Parathyroid adenoma (tissue), 2 donors: ENCODE data around the gene UCP2.
A peak's percentile ranks its signal among the peaks of the same experiment; 100 is the strongest.
"Not testable (repeated sequence)": the region's sequence is repeated elsewhere in the genome, so short reads cannot be mapped to it uniquely, and the experiment has no call there.

ENCODE experiments used
- H2AFZ ChIP-seq: fragments of 300-600 bp; sonication (generic); one replicate; pipeline ENCODE4 v1.7.0; 2017; ENCODE audit warnings: antibody characterized with exemption, mild to moderate bottlenecking
- H3K27ac ChIP-seq: fragments of 300-600 bp; sonication (generic); one replicate; pipeline ENCODE4 v1.7.0; 2017
- H3K27me3 ChIP-seq: fragments of 300-600 bp; sonication (generic); one replicate; pipeline ENCODE4 v1.7.0; 2017; ENCODE audit warnings: low read length; ENCODE audit not compliant: control insufficient read depth, insufficient read depth
- H3K36me3 ChIP-seq: fragments of 300-600 bp; sonication (generic); one replicate; pipeline ENCODE4 v1.7.0; 2017; ENCODE audit warnings: low read length; ENCODE audit not compliant: control insufficient read depth, insufficient read depth
- H3K4me1 ChIP-seq: fragments of 300-600 bp; sonication (generic); one replicate; pipeline ENCODE4 v1.7.0; 2017; ENCODE audit warnings: control low read depth
- H3K4me2 ChIP-seq: fragments of 300-600 bp; sonication (generic); one replicate; pipeline ENCODE4 v1.7.0; 2017; ENCODE audit warnings: low read length
- H3K4me3 ChIP-seq: fragments of 300-600 bp; sonication (generic); one replicate; pipeline ENCODE4 v1.7.0; 2017; ENCODE audit warnings: low read depth, low read length
- H3K79me2 ChIP-seq: fragments of 300-600 bp; sonication (generic); one replicate; pipeline ENCODE4 v1.7.0; 2017; ENCODE audit warnings: control low read depth
- H3K9ac ChIP-seq: fragments of 300-600 bp; sonication (generic); one replicate; pipeline ENCODE4 v1.7.0; 2017; ENCODE audit warnings: mild to moderate bottlenecking
- H3K9me3 ChIP-seq: fragments of 300-600 bp; sonication (generic); one replicate; pipeline ENCODE4 v1.7.0; 2017; ENCODE audit warnings: low read length; ENCODE audit not compliant: control insufficient read depth
- CTCF ChIP-seq: fragments of 300-600 bp; sonication (generic); IDR thresholded peaks from one replicate; pipeline ENCODE4 v1.7.0; 2017; ENCODE audit warnings: antibody characterized with exemption, mild to moderate bottlenecking
- donor health status: primary hyperparathyroidism.

The UCP2 gene

GRCh38 chr11:73939096-73939495 lies 43.5 kb downstream of the UCP2 start:
- no peak overlapping the region for H3K4me3 ChIP-seq
- H3K36me3 ChIP-seq = no peaks in the 10 kb centered on the region
- H3K9me3 ChIP-seq = no peaks in the 10 kb centered on the region
- H3K27me3 ChIP-seq = no peaks in the 10 kb centered on the region
- H2AFZ ChIP-seq = no peak overlapping the region
- no peak overlapping the region for H3K9ac ChIP-seq
- TF ChIP-seq CTCF = no peak
- H3K79me2 ChIP-seq = no peaks in the 10 kb centered on the region
- no peak overlapping the region for H3K4me2 ChIP-seq
- no peak overlapping the region for H3K27ac ChIP-seq
- no peaks in the 10 kb centered on the region for H3K4me1 ChIP-seq

- not testable (repeated sequence) for H3K4me1 ChIP-seq, H3K27me3 ChIP-seq, H3K27ac ChIP-seq, H3K4me3 ChIP-seq, H3K36me3 ChIP-seq, H3K4me2 ChIP-seq, H3K9me3 ChIP-seq, H2AFZ ChIP-seq, H3K9ac ChIP-seq, H3K79me2 ChIP-seq
Measured at GRCh38 chr11:73936047-73936446, 46.6 kb downstream of the UCP2 start.

GRCh38 chr11:73932781-73933180 lies 49.9 kb downstream of the UCP2 start:
- no peaks in the 10 kb centered on the region for H3K36me3 ChIP-seq
- no peaks in the 10 kb centered on the region for H3K9me3 ChIP-seq
- H3K4me3 ChIP-seq = no peak overlapping the region
- H3K27me3 ChIP-seq = no peaks in the 10 kb centered on the region
- H3K4me1 ChIP-seq = no peaks in the 10 kb centered on the region
- no peak overlapping the region for H3K9ac ChIP-seq
- no peak for TF ChIP-seq CTCF
- H3K79me2 ChIP-seq = no peaks in the 10 kb centered on the region
- H3K27ac ChIP-seq = no peak overlapping the region
- no peak overlapping the region for H2AFZ ChIP-seq
- H3K4me2 ChIP-seq = no peak overlapping the region

GRCh38 chr11:73931951-73932350 lies 50.7 kb downstream of the UCP2 start:
- no peaks in the 10 kb centered on the region for H3K4me1 ChIP-seq
- TF ChIP-seq CTCF = no peak
- H2AFZ ChIP-seq = no peak overlapping the region
- H3K9ac ChIP-seq = no peak overlapping the region
- no peaks in the 10 kb centered on the region for H3K27me3 ChIP-seq
- H3K27ac ChIP-seq = no peak overlapping the region
- no peaks in the 10 kb centered on the region for H3K36me3 ChIP-seq
- no peaks in the 10 kb centered on the region for H3K9me3 ChIP-seq
- no peaks in the 10 kb centered on the region for H3K79me2 ChIP-seq
- no peak overlapping the region for H3K4me3 ChIP-seq
- no peak overlapping the region for H3K4me2 ChIP-seq

- no peak overlapping the region for H3K9ac ChIP-seq
Measured at GRCh38 chr11:73931039-73931645, 51.5 kb downstream of the UCP2 start.

More at GRCh38 chr11:73931039-73931645, 51.5 kb downstream of the UCP2 start:
- Histone ChIP-seq H3K36me3 (no peaks in the 10 kb centered on the region), H3K27me3 (no peaks in the 10 kb centered on the region), H3K4me1 (no peaks in the 10 kb centered on the region), H3K4me2 (no peak overlapping the region), H3K9me3 (no peaks in the 10 kb centered on the region), H3K4me3 (no peak overlapping the region), H3K79me2 (no peaks in the 10 kb centered on the region), H2AFZ (peak overlapping the region; percentile 42), H3K27ac (no peak overlapping the region)
- TF ChIP-seq CTCF = peak; percentile 26
